SW480 (cell line): ENCODE data around the gene TTC28.

Experiments used
- DNase-seq: peaks from one replicate; pipeline ENCODE4 v3.0.0-alpha.2; 2016; ENCODE audit warnings: low spot score

The TTC28 gene

DNA sequence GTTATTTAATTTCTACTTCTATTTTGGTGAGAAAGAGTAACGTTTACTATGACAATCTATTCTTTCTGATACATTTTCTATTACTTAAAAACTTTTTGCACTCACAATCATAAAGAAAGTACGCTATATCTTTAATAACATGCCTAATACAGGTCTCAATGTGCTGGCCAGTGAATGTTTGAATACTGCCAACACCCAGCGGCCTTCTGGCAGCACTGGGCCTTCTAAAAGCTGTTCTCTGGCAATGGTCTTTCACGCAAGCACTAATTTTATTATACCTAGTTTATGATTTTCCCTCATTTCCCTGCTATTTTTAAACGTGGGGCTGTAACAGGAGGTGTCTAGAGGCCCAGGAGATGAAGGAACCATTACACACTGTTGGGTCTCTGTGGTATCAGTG lies 410.8 kb downstream of the TTC28 start:
- no peak for DNase-seq

DNA sequence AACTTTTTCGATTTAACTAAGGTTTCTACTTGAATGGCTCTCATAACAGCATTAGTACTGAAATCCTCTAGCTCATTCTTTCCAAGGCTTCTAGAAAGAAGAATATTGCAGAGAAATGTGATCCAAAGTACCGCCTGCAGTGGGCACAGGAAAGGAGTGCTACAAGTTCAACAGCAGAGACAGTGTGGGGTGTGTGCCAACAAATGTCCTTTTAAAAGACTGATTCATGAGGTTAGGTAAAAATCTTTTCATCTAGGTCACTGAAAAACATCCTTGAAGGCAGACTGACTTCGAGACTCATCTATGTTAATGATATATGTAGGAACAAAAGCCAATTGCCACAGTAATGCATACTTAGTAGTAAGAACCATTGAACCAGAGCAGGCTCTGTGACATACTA lies 411.5 kb downstream of the TTC28 start:
- DNase-seq, result no peak

DNA sequence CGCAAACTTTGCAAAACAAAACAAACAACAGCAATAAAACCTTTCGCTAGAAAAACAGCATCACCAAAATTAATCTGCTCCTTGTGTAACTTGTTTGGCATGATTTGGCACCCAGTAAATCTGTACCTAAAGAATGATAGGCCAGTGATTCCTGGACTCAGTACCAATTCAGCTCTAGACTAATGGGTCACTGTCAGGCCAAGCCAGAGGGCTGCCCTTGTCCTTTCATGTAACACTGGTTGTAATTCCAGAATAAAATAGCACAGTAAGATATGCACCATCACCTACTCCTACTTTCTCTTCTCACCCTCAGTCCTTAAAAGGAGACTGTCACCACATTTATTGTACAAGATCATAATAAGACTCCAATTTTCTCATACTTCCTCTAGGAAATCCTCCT lies 419.0 kb downstream of the TTC28 start:
- no peak for DNase-seq

DNA sequence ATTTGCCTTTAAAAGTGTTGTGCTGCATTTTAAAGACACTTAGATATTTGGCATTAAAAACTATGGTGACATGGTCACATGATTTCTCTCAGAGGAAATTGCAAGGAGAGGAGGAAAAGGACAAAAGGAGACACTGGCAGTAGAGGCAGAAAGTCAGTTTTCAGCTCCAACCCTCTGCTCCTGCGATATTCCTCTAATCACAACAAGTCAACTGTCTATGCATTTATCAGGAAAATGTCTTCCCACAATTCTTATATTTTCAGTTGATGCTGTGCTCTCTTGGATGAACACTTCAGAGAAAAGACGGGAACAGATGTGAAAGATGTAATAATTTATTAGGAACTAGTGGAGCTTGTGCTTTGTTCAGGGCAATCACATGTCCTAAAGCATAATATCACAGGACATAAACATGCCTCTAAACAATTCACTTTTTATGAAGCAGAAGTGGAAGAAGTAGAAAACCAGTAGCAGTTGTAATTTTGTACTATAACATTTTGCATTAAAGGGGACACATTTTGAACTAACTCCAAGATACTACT lies 419.8 kb downstream of the TTC28 start:
- no peak for DNase-seq

DNA sequence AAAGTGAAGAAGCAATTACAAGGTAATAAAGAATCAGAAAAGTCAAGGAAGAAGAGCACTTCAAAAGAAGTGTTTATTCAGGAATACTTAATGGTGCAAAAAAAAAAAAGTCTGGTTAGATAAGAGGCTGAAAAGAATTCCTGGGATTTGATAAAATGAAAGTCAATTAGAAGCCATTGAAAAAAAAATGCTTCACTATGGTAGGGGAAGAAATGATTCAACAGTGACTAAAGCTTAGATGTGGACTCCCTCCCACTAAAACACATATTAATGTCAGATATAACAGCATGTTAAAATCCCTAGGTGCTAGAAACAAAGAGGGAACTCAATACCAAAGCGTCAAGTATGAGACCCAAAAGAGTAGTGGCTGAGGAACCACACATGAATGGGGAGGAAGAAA lies 425.2 kb downstream of the TTC28 start:
- DNase-seq, result no peak

DNA sequence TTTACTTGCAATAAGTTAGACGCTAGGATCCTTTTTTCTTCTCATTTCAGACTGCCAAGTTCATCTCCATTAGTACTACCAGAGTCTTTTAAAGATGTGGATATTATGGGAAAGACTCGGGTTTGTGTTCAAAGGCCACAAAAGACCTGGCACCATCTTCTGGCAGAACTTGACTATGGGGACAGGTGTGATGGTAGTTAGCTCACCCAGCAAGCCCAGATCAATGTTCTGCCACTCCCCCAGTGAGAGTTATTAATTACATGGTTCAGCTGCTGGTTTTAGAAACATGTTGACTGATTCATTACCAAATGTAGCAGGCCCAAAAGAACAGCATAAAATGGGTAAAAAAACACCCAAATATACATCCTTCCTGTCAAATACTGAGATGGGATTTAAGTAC lies 427.1 kb downstream of the TTC28 start:
- no peak for DNase-seq

DNA sequence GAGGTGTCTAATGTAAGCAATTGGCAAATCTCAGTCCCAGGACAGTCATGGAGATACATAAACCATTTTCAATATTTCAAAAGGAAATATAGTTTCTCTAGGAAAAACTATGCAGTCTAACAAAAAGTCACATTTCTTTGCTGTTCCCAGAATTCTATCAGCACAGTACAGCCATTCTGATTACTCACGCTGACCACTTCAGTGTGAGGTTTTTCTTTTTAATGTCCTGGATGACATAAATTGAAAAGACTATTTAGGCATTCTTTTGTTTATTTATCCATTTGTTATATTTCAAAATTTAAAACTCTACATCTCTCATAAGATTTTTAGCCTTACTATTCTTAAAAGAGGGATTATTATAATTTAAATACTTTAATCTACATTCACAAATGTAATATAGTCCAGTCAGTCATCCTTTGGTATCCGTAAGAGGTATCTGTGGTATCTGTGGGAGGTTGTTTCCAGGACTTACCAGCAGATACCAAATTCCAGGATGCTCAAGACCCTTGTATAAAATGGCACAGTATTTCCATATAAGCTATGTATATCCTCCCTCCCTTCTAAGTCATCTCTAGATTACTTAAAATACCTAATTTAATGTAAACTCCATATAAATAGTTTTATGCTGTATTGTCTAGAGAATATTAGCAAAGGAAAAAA lies 429.5 kb downstream of the TTC28 start:
- DNase-seq, result no peak

DNA sequence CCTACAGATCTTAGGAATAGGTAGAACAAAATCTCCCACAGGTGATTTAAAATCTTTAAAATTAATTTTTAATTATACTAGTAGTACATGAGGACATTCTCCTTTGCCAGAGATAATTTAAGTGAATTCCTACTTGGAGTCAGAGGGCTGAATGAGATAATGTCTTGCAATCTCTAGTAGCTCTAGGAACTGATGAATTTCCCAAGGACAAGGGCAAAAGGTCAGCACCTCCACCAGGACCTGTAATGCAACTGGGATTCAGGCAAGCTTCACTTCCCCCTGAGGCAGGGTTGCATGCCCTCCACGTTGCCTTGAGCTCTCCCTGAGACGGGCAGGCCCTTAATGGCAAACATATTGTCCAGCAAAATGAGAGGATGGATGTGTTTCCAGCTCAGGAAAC lies 430.2 kb downstream of the TTC28 start:
- no peak for DNase-seq

DNA sequence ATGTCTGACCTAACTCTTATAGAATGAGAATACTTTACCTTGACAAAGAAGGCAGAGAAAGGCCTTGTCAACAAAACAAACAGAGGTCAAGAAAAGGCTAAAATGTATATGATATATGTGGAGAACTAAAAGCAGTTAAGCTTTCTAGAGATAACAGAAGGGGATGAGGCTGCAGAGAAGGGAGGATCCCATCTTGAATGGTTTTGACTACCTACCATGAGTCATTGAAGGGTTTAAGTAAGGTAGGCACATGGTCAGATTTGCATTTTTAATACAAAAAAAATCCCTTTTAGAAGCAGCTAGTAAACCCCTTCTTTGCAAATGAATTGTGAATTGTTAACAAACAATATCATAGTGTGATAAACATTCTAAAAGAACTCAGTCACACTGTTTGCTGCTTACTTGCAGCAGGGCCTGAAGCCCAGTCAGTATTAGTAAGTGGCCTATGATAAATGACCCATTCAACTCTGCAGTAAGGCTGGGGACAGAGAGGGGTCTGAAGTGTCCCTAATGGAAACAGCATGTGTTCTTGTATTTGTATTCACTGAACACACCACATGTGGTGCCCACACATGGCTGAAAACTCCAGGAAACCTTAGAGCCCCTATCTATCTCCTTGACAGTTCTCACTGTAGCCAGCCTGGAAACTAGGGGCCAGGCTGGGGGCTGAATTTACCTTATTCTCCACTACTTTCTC lies 431.8 kb downstream of the TTC28 start:
- DNase-seq, result no peak

DNA sequence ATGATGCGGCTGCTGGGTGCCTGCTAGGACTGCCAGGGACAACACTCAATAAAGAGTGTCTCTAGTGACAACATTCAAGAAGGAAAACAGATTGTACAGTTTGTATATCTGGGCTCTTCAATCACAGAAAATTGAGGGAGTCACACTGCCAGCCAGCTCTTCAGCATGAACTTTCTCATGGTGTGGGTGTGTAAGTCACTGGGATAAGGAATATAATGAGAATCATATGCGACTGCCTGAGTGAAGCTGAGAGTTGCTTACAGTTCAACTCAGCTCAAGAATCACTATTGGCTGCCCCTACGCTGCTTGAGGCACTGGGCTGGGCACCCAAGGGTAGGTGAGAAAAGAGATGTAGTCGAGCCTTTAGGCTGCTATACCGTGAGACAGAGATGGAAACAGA lies 432.5 kb downstream of the TTC28 start:
- no peak for DNase-seq

DNA sequence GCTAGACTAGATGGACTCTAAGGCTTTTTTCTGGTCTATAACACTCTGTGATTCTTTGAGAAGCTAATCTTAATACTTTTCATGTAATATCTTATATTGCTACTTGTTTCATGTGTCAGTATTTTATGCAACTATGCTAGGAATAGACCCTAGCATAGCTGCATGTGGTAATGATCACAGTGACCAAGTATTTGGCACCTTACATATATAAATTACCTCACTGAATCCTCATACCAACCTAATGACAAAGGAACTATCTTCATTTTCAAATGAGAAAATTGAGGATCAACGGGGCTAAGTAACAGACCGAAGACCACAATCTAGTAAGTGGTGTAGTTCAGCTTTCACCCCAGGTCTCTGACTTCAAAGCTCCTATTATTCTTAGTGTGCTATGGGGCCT lies 433.2 kb downstream of the TTC28 start:
- DNase-seq, result no peak

DNA sequence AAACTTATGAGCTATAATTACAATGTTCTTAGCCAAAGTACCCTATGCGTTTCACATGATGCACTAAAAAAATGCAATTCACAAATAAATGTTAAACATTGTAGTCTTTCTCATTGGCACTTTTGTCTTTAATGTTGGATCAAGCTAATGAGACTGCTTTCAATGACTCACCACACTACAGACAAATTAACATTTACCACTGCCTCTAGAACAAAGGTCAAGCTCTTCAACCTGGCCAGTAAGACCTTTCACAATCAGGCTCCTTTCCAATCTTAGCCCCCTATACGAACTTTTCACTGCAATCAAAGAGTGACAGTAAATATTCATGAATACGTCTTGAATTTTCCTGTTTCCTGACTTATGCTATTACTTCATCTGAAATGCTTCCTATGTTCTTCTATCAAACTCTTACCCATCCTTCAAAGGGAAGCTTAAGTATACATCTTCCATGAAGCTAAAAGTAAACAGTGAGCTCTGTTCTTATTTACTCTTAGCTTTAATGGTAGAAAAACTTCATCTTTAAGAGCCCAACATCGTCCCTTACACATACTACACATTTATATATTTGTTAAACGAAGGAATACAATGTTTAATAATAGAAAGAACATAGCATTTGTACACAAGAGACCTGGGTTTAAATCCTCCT lies 433.9 kb downstream of the TTC28 start:
- peak; percentile 42 for DNase-seq

DNA sequence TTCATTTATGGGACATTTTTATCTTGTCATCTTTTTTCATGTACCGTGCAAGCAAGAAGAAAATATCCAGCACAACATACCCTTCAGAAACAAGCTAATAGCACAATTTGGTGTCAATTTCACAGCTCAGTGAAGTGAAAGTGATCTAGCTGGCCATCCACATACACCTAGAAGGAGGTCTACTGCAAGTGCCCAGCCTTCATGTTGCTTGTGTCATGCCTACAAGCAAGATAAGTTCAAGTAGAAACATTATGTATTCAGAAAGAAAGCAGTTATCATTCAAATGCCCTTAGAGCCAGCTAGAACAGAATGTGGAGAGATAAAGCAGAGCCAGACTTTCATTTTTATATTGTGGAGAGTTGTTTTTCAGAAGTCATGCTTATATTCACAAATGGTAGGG lies 434.9 kb downstream of the TTC28 start:
- no peak for DNase-seq

DNA sequence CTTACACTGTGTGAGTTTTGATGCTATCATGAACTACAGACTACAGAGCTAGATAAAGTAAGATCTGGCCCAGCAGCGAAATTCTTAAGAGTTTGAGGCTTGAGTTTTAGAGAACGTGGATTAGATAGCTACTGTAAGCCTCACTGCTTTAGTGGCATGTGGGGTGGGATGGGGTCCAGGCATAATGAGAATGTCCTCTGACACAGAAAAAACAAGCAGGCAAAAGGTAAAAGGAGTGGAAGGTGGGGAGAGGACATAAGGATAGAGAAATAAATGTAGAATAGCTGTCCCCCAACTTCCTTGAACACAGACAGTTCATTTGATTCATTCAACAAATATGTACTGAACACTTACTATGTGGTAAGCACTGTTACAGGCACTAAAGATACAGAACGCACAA lies 436.1 kb downstream of the TTC28 start:
- DNase-seq, result no peak

DNA sequence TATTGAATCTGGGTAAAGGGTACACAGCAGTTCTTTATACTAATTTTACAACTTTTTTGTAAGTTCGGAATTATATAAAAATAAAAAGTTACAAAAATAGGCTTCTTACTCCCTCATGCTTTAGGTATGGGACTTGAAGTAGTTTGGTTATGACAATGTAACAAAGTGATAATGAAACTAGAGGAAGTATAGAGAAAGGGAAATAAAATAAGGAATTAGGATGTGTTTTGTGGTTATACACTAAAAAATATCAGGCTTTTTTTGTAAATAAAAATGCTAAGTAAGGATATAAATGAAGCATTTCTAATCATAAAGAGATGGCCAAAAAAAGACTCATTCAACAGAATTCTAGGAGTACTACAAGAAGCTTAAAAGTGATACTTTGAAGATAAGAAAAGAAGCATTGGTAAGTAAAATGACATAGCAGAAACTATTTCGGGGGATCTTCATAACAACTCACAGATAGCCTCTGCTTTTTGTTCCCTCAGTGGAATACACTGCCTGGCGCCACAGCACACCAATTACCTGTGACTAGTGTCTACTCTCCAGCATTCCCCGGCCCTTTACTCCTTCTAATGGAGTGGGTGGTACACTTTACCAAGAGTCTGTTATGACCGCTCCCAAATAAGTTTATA lies 437.9 kb downstream of the TTC28 start:
- DNase-seq, result no peak

DNA sequence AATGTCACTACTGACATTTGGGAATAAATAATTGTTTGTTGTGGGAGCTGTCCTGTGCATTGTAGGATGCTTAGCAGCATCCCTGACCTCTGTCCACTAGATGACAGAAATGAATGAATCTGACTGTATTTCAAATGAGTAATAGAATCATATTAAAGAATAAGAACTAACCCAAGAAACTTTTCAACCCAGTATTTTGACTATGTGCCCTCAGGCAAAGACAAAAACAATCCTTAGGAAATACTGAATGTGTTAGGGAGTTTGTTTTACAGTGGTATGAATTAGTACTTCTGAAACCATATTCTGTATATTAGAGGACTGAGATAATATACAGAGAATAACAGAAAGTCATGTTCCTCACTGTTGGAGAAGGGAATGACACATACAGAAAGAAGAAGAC lies 439.7 kb downstream of the TTC28 start:
- no peak for DNase-seq

DNA sequence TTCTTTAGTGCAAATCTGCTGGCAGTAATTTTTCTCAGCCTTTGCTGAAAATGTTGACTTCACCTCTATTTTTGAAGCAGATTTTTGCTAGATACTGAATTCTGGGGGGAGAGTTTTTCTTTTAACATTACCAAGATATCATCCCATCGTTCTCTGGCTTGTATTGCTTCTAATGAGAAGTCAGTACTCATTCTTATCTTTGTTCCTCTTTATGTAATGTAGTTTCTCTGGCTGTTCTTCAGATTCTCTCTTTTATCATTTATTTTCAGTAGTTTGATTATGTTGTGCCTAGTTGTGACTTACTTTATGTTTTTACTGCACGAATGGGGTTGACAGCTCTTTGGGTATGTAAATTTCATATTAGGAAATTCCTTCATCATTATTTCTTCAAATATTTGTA lies 441.9 kb downstream of the TTC28 start:
- no peak for DNase-seq

DNA sequence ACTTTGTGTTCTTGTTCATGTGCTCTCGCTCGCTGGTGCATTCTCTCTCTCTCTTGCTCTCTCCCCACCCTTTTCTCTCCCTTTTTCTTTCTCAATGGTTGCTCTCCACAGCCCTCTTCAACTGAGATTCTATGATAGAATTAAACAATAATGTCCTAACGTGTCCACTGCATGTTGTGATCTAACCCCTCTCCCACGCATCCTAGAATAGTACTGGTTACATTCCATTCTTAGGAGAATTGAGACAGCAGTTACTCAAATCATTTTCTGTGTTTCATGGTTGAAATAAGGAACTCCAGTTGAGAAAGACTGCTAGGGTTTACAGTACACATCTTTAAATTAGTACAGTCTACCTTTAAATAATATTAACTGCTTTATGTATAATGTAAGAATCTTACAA lies 442.5 kb downstream of the TTC28 start:
- no peak for DNase-seq

DNA sequence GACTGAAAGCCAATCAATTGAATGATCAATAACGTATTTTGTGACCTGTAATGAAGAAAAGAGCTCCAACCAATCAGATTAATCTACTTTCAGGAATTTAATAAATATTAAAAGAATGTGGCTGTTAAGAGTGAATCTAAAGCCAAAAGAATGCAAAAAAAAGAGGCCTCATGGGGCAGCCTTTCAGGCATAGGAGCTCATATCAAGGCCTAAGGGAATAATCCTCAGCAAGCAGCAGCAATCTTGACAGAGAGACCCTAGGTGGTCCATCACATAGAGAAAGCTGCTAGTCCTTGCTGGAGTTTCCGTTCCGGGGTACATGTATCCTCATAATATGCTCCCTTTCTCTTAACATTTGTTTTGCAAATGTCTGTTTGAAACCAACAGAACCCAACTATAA lies 447.4 kb downstream of the TTC28 start:
- no peak for DNase-seq

DNA sequence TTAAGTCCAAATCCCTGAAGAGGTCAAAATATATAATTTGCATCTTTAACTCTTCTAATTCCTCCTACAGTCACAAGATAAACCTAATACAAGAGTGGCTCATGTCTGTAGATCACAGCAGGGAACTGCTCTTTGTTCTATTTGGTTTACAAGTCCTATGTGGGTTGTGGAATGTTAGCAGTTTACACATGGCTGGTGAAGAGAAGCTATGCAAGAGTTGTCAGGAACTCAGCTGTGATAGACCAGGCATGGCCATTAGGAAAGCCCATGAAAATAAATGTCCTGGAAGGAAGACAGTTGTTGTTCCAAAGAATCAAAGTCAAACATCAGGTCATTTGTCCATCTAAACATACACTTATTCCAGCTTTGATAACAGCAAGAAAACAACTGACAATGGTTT lies 448.2 kb downstream of the TTC28 start:
- peak; percentile 7 for DNase-seq

DNA sequence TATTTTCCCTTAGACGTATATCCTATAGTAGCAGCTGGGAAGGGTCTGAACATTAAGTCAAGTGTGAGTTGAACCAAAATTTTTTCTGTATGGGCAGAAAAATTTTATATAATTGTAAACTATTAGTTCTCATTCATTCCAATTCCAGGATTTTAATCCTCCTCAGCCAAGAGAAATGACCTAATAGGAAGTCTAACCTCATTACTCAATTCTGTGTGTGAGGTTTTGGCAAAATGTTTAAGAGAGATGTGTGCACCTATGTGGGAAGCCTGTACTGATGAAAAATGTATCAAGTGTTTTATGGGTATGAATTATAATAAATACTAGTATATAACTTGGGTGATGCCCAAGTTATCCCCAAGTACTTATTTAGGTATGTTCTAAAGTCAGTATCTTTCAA lies 449.0 kb downstream of the TTC28 start:
- DNase-seq, result no peak

DNA sequence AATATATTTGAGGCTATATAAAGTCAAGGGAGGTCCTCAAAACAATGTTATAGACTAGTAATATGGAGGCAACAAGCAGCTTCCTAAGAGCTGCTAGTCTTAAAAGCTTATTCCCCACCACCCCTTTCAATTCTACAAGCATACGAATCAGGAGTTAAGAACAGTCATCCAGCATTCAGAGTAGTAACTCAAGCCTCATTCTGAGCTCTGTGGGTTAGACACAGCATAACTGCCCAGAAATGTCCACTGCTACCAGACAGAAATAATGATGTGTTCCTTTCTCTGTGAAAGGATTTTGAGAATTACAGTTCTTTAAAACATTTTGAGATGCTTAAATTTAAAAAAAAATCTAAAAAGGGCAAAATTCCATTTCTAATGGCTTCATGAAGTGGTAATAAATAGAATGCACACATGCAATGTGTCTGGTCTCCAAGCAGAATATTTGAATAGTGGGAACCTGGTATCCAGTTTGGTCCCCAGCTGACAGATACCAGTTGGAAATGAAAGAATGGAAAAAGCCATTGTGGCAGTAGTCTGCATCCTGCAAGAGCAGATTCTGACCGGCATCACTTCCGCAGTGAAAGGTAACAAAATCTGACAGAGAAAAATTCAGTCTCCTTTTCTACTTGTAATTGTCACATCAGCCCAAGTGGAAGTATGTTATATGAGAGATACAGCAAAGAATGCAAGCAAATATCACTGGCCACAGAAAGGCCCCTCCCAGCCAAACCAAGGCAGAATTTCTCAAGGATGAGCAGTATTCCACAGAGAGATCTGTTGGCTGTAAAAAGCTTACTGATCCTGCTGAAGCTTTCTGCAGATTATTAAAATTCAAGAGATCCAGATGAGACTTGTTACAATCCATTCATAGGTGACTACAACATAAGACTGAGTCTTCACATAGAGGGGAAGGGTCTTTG lies 449.8 kb downstream of the TTC28 start:
- no peak for DNase-seq
